Activated CD8-positive, alpha-beta memory T cell treated with anti-CD3 and anti-CD28 coated beads, Interleukin-2, amount 10 ng/mL, durations not matched to agents 7 days and 5 days (primary cell): ENCODE data around the gene CD44. TPM values are rescaled to one million over a fixed set of nuclear protein-coding genes. Genes with fewer than 3 reads are reported as not detected.
A peak's percentile ranks its signal among the peaks of the same experiment; 100 is the strongest.

Experiments
- ATAC-seq: fragments of 150-1000 bp; cut with Tn5 transposase; one replicate; pipeline ENCODE4 v1.10.0; 2021; ENCODE audit warnings: moderate library complexity
- CTCF ChIA-PET: fragments of 350-600 bp; sonication (Branson Sonifier 250); formaldehyde crosslinking; loops from one replicate; lab custom pipeline; 2021; ENCODE audit warnings: antibody characterized with exemption; lab: Charles Lee
- DNase-seq: peaks from one replicate; pipeline ENCODE4 v3.0.0-alpha.2; 2020
- H3K27ac Mint-ChIP-seq: one replicate; pipeline ENCODE4 v1.8.0; 2021; ENCODE audit warnings: mild to moderate bottlenecking, mixed read lengths
- H3K27me3 Mint-ChIP-seq: one replicate; pipeline ENCODE4 v1.8.0; 2021; ENCODE audit warnings: mixed read lengths
- H3K36me3 Mint-ChIP-seq: one replicate; pipeline ENCODE4 v1.8.0; 2021; ENCODE audit warnings: mild to moderate bottlenecking, mixed read lengths
- H3K4me1 Mint-ChIP-seq: one replicate; pipeline ENCODE4 v1.8.0; 2021; ENCODE audit warnings: mixed read lengths
- H3K4me3 Mint-ChIP-seq: one replicate; pipeline ENCODE4 v1.8.0; 2021; ENCODE audit warnings: mild to moderate bottlenecking, moderate library complexity, mixed read lengths
- H3K9me3 Mint-ChIP-seq: one replicate; pipeline ENCODE4 v1.8.0; 2022; ENCODE audit warnings: low read depth, mixed read lengths
- total RNA-seq, 2 experiments: library from RNA; stranded (reverse); gene quantifications; one replicate each; pipeline ENCODE4 v1.2.3, GENCODE V29; 2021

The CD44 gene
- total RNA-seq, 2 experiments from 2014 or later: 212 to 294 TPM

- CTCF ChIA-PET: no interaction called here
- no peaks in the 10 kb centered on the region for H3K9me3 Mint-ChIP-seq
- H3K4me3 Mint-ChIP-seq: no peak overlapping the region
- DNase-seq: no peak
- peaks cover 6% of the 10 kb centered on the region for H3K36me3 Mint-ChIP-seq
- H3K27ac Mint-ChIP-seq: no peak overlapping the region
- no peak for ATAC-seq
- H3K4me1 Mint-ChIP-seq: no peaks in the 10 kb centered on the region
- peaks cover 45% of the 10 kb centered on the region for H3K27me3 Mint-ChIP-seq
These were observed 126.9 kb downstream of the CD44 start for GRCh38 chr11:35265755-35266454.

GRCh38 chr11:35267504-35267903 lies 128.5 kb downstream of the CD44 start:
- CTCF ChIA-PET: no interaction called here
- peaks cover 36% of the 10 kb centered on the region for H3K27me3 Mint-ChIP-seq
- no peak overlapping the region for H3K4me3 Mint-ChIP-seq
- H3K36me3 Mint-ChIP-seq: peaks cover 9% of the 10 kb centered on the region
- ATAC-seq: no peak
- DNase-seq: no peak
- no peak overlapping the region for H3K27ac Mint-ChIP-seq
- peaks cover 13% of the 10 kb centered on the region for H3K4me1 Mint-ChIP-seq
- no peaks in the 10 kb centered on the region for H3K9me3 Mint-ChIP-seq

- Mint-ChIP-seq H3K4me3 (no peak overlapping the region), H3K27ac (no peak overlapping the region), H3K4me1 (peaks cover 31% of the 10 kb centered on the region), H3K9me3 (no peaks in the 10 kb centered on the region), H3K36me3 (peaks cover 13% of the 10 kb centered on the region), H3K27me3 (peaks cover 40% of the 10 kb centered on the region)
- CTCF ChIA-PET: no interaction called here
- DNase-seq (no peak), ATAC-seq (no peak)
These were observed 131.4 kb downstream of the CD44 start for GRCh38 chr11:35270342-35270741.

- Mint-ChIP-seq H3K9me3 (no peaks in the 10 kb centered on the region), H3K27ac (no peak overlapping the region), H3K4me1 (peaks cover 36% of the 10 kb centered on the region), H3K36me3 (peaks cover 12% of the 10 kb centered on the region), H3K27me3 (peaks cover 38% of the 10 kb centered on the region), H3K4me3 (no peak overlapping the region)
- no peak for DNase-seq
- CTCF ChIA-PET: no interaction called here
- ATAC-seq: no peak
These were observed 132.1 kb downstream of the CD44 start for GRCh38 chr11:35271031-35271430.

- CTCF ChIA-PET: interaction anchor here (0.8 to 2.0 kb wide), 3 partner anchors 16 to 35 kb away, joined by 3 to 8 read pairs (median 3); no protein-coding TSS in a partner anchor
- DNase-seq: peak; percentile 80
- peaks cover 40% of the 10 kb centered on the region for H3K4me1 Mint-ChIP-seq
- H3K9me3 Mint-ChIP-seq: no peaks in the 10 kb centered on the region
- ATAC-seq: peak; percentile 94
- H3K27me3 Mint-ChIP-seq: peaks cover 32% of the 10 kb centered on the region
- peak overlapping the region; percentile 13 for H3K4me3 Mint-ChIP-seq
- peak overlapping the region; percentile 82 for H3K27ac Mint-ChIP-seq
- H3K36me3 Mint-ChIP-seq: peaks cover 12% of the 10 kb centered on the region
These were observed 133.5 kb downstream of the CD44 start for GRCh38 chr11:35272391-35272902.

GRCh38 chr11:35274909-35275785 lies 136.2 kb downstream of the CD44 start:
- peaks cover 40% of the 10 kb centered on the region for H3K4me1 Mint-ChIP-seq
- no peak overlapping the region for H3K27ac Mint-ChIP-seq
- peaks cover 25% of the 10 kb centered on the region for H3K27me3 Mint-ChIP-seq

GRCh38 chr11:35275786-35276170 lies 136.8 kb downstream of the CD44 start:
- CTCF ChIA-PET: no interaction called here
- no peak overlapping the region for H3K4me3 Mint-ChIP-seq
- H3K27ac Mint-ChIP-seq: no peak overlapping the region
- H3K9me3 Mint-ChIP-seq: no peaks in the 10 kb centered on the region
- peaks cover 10% of the 10 kb centered on the region for H3K36me3 Mint-ChIP-seq
- H3K27me3 Mint-ChIP-seq: peaks cover 23% of the 10 kb centered on the region
- ATAC-seq: no peak
- H3K4me1 Mint-ChIP-seq: peaks cover 40% of the 10 kb centered on the region
- DNase-seq: no peak

More at GRCh38 chr11:35274909-35275785, 136.2 kb downstream of the CD44 start:
- H3K4me3 Mint-ChIP-seq: no peak overlapping the region
- ATAC-seq (no peak), DNase-seq (no peak)
- CTCF ChIA-PET: no interaction called here
- peaks cover 14% of the 10 kb centered on the region for H3K36me3 Mint-ChIP-seq
- no peaks in the 10 kb centered on the region for H3K9me3 Mint-ChIP-seq

- CTCF ChIA-PET: no interaction called here
- H3K27me3 Mint-ChIP-seq: peaks cover 17% of the 10 kb centered on the region
- no peak overlapping the region for H3K4me3 Mint-ChIP-seq
- ATAC-seq: no peak
- H3K36me3 Mint-ChIP-seq: peaks cover 6% of the 10 kb centered on the region
- no peak for DNase-seq
- no peaks in the 10 kb centered on the region for H3K9me3 Mint-ChIP-seq
- peaks cover 36% of the 10 kb centered on the region for H3K4me1 Mint-ChIP-seq
- no peak overlapping the region for H3K27ac Mint-ChIP-seq
These were observed 137.6 kb downstream of the CD44 start for GRCh38 chr11:35276396-35277145.

- no peak for DNase-seq
- H3K36me3 Mint-ChIP-seq: peaks cover 6% of the 10 kb centered on the region
- H3K4me1 Mint-ChIP-seq: peaks cover 33% of the 10 kb centered on the region
- H3K27me3 Mint-ChIP-seq: peaks cover 17% of the 10 kb centered on the region
- no peaks in the 10 kb centered on the region for H3K9me3 Mint-ChIP-seq
- H3K4me3 Mint-ChIP-seq: no peak overlapping the region
- no peak overlapping the region for H3K27ac Mint-ChIP-seq
- no peak for ATAC-seq
- CTCF ChIA-PET: no interaction called here
These were observed 138.9 kb downstream of the CD44 start for GRCh38 chr11:35277827-35278226.

- CTCF ChIA-PET: no interaction called here
- DNase-seq: no peak
- Mint-ChIP-seq H3K36me3 (peaks cover 3% of the 10 kb centered on the region), H3K27ac (no peak overlapping the region), H3K4me3 (no peak overlapping the region), H3K9me3 (no peaks in the 10 kb centered on the region), H3K27me3 (peaks cover 3% of the 10 kb centered on the region), H3K4me1 (peaks cover 19% of the 10 kb centered on the region)
- no peak for ATAC-seq
These were observed 141.8 kb downstream of the CD44 start for GRCh38 chr11:35280727-35281126.

- H3K27me3 Mint-ChIP-seq: no peaks in the 10 kb centered on the region
- H3K4me1 Mint-ChIP-seq: peaks cover 14% of the 10 kb centered on the region
- peaks cover 5% of the 10 kb centered on the region for H3K36me3 Mint-ChIP-seq
- CTCF ChIA-PET: no interaction called here
- no peak overlapping the region for H3K27ac Mint-ChIP-seq
- DNase-seq: no peak
- no peak overlapping the region for H3K4me3 Mint-ChIP-seq
- H3K9me3 Mint-ChIP-seq: no peaks in the 10 kb centered on the region
- ATAC-seq: no peak
These were observed 142.3 kb downstream of the CD44 start for GRCh38 chr11:35281169-35281688.
